ENCODE results near the gene CBFA2T3. TPM values are rescaled to one million over a fixed set of nuclear protein-coding genes. Genes with fewer than 3 reads are reported as not detected.

The CBFA2T3 gene
- polyA plus RNA-seq, 3 donors: 5.3 to 32.2 (median 6.2) TPM

DNA sequence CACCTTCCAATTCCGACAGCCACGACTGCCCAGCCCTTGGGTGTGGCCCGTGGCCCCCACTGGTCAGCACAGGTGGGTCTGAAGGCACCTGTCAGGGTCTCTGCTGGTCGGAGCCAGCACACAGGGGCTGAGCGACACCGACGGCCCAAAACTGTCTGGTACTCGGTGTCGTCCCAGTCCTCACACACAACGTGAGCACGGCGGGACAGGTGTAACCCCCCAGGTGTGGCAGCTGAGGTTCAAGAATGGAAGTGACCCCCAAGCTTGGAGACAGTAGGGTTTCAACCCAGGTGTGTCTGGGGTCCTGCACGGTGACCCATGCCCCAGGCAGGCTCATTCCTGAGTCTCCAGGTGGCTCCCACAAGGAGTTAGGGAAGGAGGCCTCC lies 121.3 kb downstream of the CBFA2T3 start:
- Histone ChIP-seq H3K27me3 (ENCODE audit: control insufficient read depth in 2 of 2, insufficient read depth in 2 of 2, low read length in 2 of 2) (no peaks in the 10 kb centered on the region), H4K20me1 (ENCODE audit: insufficient read depth, low read length) (peaks cover 60% of the 10 kb centered on the region), H3K4me2 (replicated peaks; ENCODE audit: extremely low read depth, low read length, poor library complexity, severe bottlenecking) (peak overlapping the region; percentile 100), H3K79me2 (ENCODE audit: insufficient read depth, low read length) (peaks cover 49% of the 10 kb centered on the region), H3K4me1 (ENCODE audit: control insufficient read depth in 1 of 2, insufficient read depth in 2 of 2, low read length in 2 of 2) (peaks cover 46 to 52% of the 10 kb centered on the region in 2 donors), H3K36me3 (replicated peaks in 1 of 2; ENCODE audit: control insufficient read depth in 1 of 2, insufficient read depth in 2 of 2, low read length in 2 of 2) (peaks cover 25 to 27% of the 10 kb centered on the region in 2 donors), H3K9ac (ENCODE audit: insufficient read depth, low read length, poor library complexity, severe bottlenecking) (peak overlapping the region; percentile 60), H3K9me3 (replicated peaks in 1 of 2; ENCODE audit: control insufficient read depth in 1 of 2, insufficient read depth in 1 of 2, low read length in 2 of 2) (no peaks in the 10 kb centered on the region), H3K4me3 (replicated peaks in 1 of 3; ENCODE audit: low read depth in 2 of 3, low read length in 3 of 3) (peak overlapping the region; percentile 26 to 73 (median 38)), H2AFZ (ENCODE audit: insufficient read depth, low read depth, low read length, poor library complexity, severe bottlenecking) (no peak overlapping the region), H3K27ac (ENCODE audit: low read depth in 1 of 2, low read length in 2 of 2) (peak overlapping the region; percentile 70 to 87)
- peaks cover 0 to 2% (median 0%) of the 10 kb centered on the region in 7 donors for H3K9me3 Mint-ChIP-seq
- peaks cover 59% of the 10 kb centered on the region for H3K4me1 Mint-ChIP-seq
- intact Hi-C loops (cut with micrococcal nuclease): loop anchor here (2.0 to 10.0 kb wide), 7 partner anchors 43 to 649 kb away; partner anchors contain the start of genes CDH15 (in 1 of the 2), SPG7 (in 1 of the 2) and ZNF778 (in 1 of the 2)
- DNase-seq: no peak
- H3K36me3 Mint-ChIP-seq: peaks cover 29 to 42% of the 10 kb centered on the region in 2 donors
- TF ChIP-seq, protein P1, sequence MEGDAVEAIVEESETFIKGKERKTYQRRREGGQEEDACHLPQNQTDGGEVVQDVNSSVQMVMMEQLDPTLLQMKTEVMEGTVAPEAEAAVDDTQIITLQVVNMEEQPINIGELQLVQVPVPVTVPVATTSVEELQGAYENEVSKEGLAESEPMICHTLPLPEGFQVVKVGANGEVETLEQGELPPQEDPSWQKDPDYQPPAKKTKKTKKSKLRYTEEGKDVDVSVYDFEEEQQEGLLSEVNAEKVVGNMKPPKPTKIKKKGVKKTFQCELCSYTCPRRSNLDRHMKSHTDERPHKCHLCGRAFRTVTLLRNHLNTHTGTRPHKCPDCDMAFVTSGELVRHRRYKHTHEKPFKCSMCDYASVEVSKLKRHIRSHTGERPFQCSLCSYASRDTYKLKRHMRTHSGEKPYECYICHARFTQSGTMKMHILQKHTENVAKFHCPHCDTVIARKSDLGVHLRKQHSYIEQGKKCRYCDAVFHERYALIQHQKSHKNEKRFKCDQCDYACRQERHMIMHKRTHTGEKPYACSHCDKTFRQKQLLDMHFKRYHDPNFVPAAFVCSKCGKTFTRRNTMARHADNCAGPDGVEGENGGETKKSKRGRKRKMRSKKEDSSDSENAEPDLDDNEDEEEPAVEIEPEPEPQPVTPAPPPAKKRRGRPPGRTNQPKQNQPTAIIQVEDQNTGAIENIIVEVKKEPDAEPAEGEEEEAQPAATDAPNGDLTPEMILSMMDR (IDR thresholded peaks at IDR 0.05): no peak
- H3K4me3 Mint-ChIP-seq: peak overlapping the region; percentile 69 to 85
- peak overlapping the region; percentile 81 to 96 (median 89) for H3K27ac Mint-ChIP-seq
- WGBS (ENCODE audit: insufficient coverage): 94% methylated on average over 11 of the region's 13 CpGs
- peaks cover 0 to 2% (median 0%) of the 10 kb centered on the region in 3 donors for H3K27me3 Mint-ChIP-seq (ENCODE audit: low read depth in 3 of 3)

DNA sequence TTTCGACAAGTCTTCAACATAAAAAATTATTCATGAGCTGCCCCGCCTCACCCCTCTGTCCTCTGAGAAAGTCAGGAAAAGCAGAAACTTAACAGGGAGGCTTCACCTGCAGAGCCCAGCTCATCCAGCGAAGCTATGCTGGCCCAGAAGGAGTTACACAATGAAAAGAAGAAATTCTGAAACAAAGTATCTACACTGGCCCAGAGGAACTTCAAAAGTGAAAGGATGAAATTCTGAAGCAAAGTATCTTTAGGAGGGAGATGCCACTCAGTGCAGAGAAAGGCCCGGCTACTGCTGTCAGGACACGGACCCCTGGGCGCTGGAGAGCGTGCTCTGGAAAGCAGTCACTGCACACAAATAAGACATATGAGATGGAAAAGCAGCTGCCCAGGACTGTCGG lies 121.8 kb downstream of the CBFA2T3 start:
- H3K4me1 Mint-ChIP-seq: peaks cover 59% of the 10 kb centered on the region
- Histone ChIP-seq H3K79me2 (ENCODE audit: insufficient read depth, low read length) (peaks cover 49% of the 10 kb centered on the region), H3K27me3 (ENCODE audit: control insufficient read depth in 2 of 2, insufficient read depth in 2 of 2, low read length in 2 of 2) (no peaks in the 10 kb centered on the region), H3K4me2 (replicated peaks; ENCODE audit: extremely low read depth, low read length, poor library complexity, severe bottlenecking) (peak overlapping the region; percentile 100), H3K36me3 (replicated peaks in 1 of 2; ENCODE audit: control insufficient read depth in 1 of 2, insufficient read depth in 2 of 2, low read length in 2 of 2) (peaks cover 25 to 27% of the 10 kb centered on the region in 2 donors), H4K20me1 (ENCODE audit: insufficient read depth, low read length) (peaks cover 65% of the 10 kb centered on the region), H3K27ac (ENCODE audit: low read depth in 1 of 2, low read length in 2 of 2) (peak overlapping the region; percentile 70 to 87), H2AFZ (ENCODE audit: insufficient read depth, low read depth, low read length, poor library complexity, severe bottlenecking) (no peak overlapping the region), H3K9me3 (replicated peaks in 1 of 2; ENCODE audit: control insufficient read depth in 1 of 2, insufficient read depth in 1 of 2, low read length in 2 of 2) (no peaks in the 10 kb centered on the region), H3K4me1 (ENCODE audit: control insufficient read depth in 1 of 2, insufficient read depth in 2 of 2, low read length in 2 of 2) (peaks cover 46 to 52% of the 10 kb centered on the region in 2 donors), H3K9ac (ENCODE audit: insufficient read depth, low read length, poor library complexity, severe bottlenecking) (peak overlapping the region; percentile 60), H3K4me3 (replicated peaks in 1 of 3; ENCODE audit: low read depth in 2 of 3, low read length in 3 of 3) (peak overlapping the region in 1 of 3 experiments; percentile 73)
- H3K4me3 Mint-ChIP-seq: peak overlapping the region; percentile 69 to 85
- H3K27ac Mint-ChIP-seq: peak overlapping the region; percentile 87 to 96 (median 89)
- peaks cover 0 to 2% (median 0%) of the 10 kb centered on the region in 7 donors for H3K9me3 Mint-ChIP-seq
- peaks cover 0 to 2% (median 0%) of the 10 kb centered on the region in 3 donors for H3K27me3 Mint-ChIP-seq (ENCODE audit: low read depth in 3 of 3)
- peaks cover 26 to 42% of the 10 kb centered on the region in 2 donors for H3K36me3 Mint-ChIP-seq
- WGBS (ENCODE audit: insufficient coverage): 80% methylated on average over 1 of the region's 8 CpGs
- TF ChIP-seq, protein P1 (IDR thresholded peaks at IDR 0.05): no peak
- DNase-seq: peak in 2 of 3 donors; percentile 37 to 38
- intact Hi-C loops (cut with micrococcal nuclease): loop anchor here (5.0 to 10.0 kb wide), 6 partner anchors 73 to 650 kb away; partner anchors contain the start of genes CDH15 (in 1 of the 2), SPG7 (in 1 of the 2) and ZNF778 (in 1 of the 2)

Measured in CD14-positive monocyte (primary cell).